ENCODE data around the gene FRZB.

Gene FRZB

DNA sequence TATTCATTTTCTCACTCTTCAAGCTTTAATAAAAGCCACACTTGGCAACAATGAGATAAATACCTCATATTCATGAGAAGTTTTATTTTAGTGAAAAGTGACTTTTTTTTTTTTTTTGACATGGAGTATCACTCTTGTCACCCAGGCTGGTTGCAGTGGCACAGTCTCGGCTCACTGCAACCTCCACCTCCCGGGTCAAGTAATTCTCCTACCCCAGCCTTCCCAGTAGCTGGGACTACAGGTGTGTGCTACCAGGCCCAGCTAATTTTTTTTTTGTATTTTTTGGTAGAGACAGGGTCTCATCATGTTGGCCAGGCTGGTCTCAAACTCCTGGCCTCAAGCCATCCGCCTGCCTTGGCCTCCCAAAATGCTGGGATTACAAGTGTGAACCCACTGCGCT is 47.0 kb downstream of the FRZB start:
- no peak overlapping the region for H3K4me3 ChIP-seq (ENCODE audit: low read depth, low read length)
- TF ChIP-seq, protein P1, sequence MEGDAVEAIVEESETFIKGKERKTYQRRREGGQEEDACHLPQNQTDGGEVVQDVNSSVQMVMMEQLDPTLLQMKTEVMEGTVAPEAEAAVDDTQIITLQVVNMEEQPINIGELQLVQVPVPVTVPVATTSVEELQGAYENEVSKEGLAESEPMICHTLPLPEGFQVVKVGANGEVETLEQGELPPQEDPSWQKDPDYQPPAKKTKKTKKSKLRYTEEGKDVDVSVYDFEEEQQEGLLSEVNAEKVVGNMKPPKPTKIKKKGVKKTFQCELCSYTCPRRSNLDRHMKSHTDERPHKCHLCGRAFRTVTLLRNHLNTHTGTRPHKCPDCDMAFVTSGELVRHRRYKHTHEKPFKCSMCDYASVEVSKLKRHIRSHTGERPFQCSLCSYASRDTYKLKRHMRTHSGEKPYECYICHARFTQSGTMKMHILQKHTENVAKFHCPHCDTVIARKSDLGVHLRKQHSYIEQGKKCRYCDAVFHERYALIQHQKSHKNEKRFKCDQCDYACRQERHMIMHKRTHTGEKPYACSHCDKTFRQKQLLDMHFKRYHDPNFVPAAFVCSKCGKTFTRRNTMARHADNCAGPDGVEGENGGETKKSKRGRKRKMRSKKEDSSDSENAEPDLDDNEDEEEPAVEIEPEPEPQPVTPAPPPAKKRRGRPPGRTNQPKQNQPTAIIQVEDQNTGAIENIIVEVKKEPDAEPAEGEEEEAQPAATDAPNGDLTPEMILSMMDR (IDR thresholded peaks at IDR 0.05; ENCODE audit: low read depth, low read length) = no peak
- no peaks in the 10 kb centered on the region for H3K9me3 ChIP-seq
- H3K36me3 ChIP-seq = no peaks in the 10 kb centered on the region
- no peaks in the 10 kb centered on the region for H3K4me1 ChIP-seq
- DNase-seq = no peak
- H3K27me3 ChIP-seq = no peaks in the 10 kb centered on the region

DNA sequence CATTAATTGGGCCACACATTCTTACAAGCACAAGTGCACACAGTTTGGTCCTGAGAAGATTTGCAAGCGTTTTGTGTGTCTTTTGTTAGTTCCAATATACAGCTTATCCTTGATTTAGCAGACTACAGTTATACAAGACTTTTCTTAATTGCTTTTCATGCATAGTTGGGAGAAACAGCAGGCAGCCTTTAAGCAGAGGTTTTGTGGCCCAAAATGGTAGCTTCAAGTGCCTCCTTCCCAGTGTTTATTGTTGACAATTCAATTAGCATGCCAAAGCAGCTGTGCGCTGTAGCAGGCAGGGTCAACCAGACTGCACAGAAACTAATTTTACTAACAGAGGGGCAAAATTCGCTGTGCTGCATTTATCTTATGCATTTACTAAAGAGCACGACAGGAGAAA is 47.5 kb downstream of the FRZB start:
- DNase-seq = no peak
- H3K9me3 ChIP-seq = no peaks in the 10 kb centered on the region
- no peaks in the 10 kb centered on the region for H3K27me3 ChIP-seq
- no peaks in the 10 kb centered on the region for H3K36me3 ChIP-seq
- H3K4me1 ChIP-seq = no peaks in the 10 kb centered on the region
- TF ChIP-seq, protein P1 (IDR thresholded peaks at IDR 0.05; ENCODE audit: low read depth, low read length) = no peak
- H3K4me3 ChIP-seq (ENCODE audit: low read depth, low read length) = no peak overlapping the region

DNA sequence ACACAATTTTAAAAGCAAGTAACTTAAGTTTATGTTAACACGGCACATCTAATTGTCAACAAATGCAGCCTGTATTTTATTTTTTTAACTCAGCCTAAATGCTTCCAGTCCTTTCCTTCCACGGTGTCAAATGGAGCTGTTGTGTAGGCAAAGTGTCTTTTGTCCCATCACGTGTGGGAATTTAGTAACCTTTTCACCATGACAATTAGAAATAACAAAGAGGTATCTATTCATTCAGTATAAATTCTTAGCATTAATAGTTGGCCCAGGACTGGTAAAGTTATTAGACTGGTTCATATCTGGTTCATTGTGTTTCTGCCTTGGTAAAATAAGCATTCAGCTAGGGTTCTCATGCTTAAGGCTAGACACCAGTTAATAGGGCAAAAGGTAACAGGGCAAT is 47.9 kb downstream of the FRZB start:
- DNase-seq = no peak
- H3K27me3 ChIP-seq = no peaks in the 10 kb centered on the region

DNA sequence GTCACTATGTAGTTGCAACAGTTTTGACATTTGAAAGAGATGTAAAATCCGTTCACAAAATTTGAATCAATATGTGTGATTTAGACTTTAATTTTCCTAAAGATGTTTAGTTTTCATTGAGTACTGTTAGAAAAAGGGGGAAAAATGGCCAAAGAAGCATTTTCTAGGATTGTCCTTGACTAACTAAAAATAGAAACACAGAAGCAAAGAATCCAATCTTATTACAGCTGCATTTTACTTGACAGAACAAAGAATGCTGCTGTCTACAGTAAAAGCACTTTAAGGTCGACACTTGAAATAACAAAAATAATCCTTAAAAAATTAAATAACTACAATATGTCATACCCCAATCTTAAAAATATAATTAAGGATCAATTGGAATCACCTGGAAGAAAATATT is 48.9 kb downstream of the FRZB start:
- Histone ChIP-seq H3K27me3 (no peaks in the 10 kb centered on the region), H3K4me3 (ENCODE audit: low read depth, low read length) (no peak overlapping the region), H3K4me1 (no peaks in the 10 kb centered on the region), H3K9me3 (no peaks in the 10 kb centered on the region), H3K36me3 (no peaks in the 10 kb centered on the region)
- TF ChIP-seq, protein P1 (IDR thresholded peaks at IDR 0.05; ENCODE audit: low read depth, low read length) = no peak
- DNase-seq = no peak

More for the DNA sequence above, 47.9 kb downstream of the FRZB start:
- Histone ChIP-seq H3K9me3 (no peaks in the 10 kb centered on the region), H3K36me3 (no peaks in the 10 kb centered on the region), H3K4me1 (no peaks in the 10 kb centered on the region), H3K4me3 (ENCODE audit: low read depth, low read length) (no peak overlapping the region)
- TF ChIP-seq, protein P1 (IDR thresholded peaks at IDR 0.05; ENCODE audit: low read depth, low read length) = no peak

DNA sequence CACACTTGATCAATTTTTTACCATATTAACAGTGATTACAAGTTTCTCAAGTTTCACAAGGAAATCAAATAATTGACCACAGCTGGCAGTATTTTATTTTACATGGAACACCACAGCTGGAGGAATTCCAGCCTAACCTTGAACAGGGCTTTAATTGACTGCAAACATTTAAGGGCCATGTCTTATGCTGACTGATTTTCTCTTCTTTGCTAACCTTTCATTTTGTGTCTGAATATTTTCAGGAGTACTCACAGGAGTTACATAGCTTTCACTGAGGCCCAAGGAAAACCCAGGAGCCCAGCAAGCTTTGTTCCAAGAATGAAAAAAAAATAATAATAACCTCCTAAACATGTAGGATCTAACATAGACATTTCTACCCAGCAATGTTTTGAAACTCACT is 49.6 kb downstream of the FRZB start:
- H3K9me3 ChIP-seq = no peaks in the 10 kb centered on the region
- no peak for DNase-seq
- TF ChIP-seq, protein P1 (IDR thresholded peaks at IDR 0.05; ENCODE audit: low read depth, low read length) = no peak
- H3K27me3 ChIP-seq = no peaks in the 10 kb centered on the region
- H3K4me1 ChIP-seq = no peaks in the 10 kb centered on the region
- no peak overlapping the region for H3K4me3 ChIP-seq (ENCODE audit: low read depth, low read length)
- H3K36me3 ChIP-seq = no peaks in the 10 kb centered on the region

DNA sequence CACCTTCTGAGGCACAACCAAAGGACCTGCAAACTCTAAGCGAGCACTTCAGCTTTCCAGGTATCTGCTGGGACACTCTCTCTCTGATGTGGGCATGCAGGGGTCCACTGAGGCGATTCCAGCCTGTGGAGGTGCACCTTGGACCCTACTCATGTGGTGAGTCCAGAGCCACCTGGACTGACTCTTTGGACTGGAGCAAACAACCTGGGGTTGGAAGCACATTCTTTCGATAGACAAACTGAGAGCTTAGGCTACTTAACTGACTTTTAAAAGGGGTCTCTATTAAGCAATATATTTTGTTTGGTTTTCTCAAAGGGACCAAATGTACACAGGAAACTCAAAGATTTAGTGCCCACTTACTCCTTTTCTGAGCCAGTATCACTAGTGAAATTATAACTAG is 51.6 kb downstream of the FRZB start:
- Histone ChIP-seq H3K4me1 (no peaks in the 10 kb centered on the region), H3K4me3 (ENCODE audit: low read depth, low read length) (no peak overlapping the region), H3K27me3 (no peaks in the 10 kb centered on the region), H3K36me3 (no peaks in the 10 kb centered on the region), H3K9me3 (no peaks in the 10 kb centered on the region)
- TF ChIP-seq, protein P1 (IDR thresholded peaks at IDR 0.05; ENCODE audit: low read depth, low read length) = no peak
- no peak for DNase-seq
